ENCODE data around the gene AGFG2. TPM values are rescaled to one million over a fixed set of nuclear protein-coding genes. Genes with fewer than 3 reads are reported as not detected.

AGFG2 gene
- total and polyA plus RNA-seq, 4 donors: 37.2 to 48.8 (median 42.3) TPM

DNA sequence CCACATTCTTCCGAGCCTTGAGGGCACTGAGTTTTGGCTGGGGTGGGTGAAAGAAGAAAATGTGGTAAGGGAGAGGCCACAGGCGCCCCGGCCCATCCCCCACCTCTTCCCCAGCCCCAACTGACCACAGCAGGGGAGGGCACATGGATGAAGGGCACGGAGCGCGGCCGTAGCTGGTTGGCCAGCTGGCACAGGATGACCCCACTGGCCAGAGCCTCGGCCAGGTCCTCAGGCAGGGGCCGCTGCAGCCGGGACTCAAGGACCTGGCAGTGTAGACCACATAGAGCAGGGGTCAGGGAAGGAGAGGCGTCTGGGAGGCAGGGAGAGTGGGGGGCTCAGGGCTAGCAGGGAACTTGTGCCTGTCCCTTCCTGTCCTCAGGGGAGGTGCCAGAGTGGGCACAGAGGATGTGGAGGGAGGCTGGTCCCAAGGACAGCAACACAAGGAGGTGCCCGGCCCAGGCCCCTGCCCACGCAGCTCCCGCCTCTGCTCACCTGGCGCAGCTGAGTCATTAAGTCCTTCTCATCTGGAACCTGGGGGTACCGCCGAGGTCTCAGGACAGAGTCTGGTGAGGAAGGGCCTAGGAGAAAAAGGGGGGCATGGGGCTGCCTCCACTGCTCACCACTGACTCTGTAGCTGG is 36.9 kb downstream of the AGFG2 start:
- WGBS: 79% methylated on average over 17 of the region's 17 CpGs
- TF ChIP-seq JUND (IDR thresholded peaks at IDR 0.05): no peak
- no peak for TF ChIP-seq HNF4A (conservative IDR thresholded peaks at IDR 0.05)
- no peak for TF ChIP-seq RAD21 (IDR thresholded peaks at IDR 0.05)
- TF ChIP-seq EGR1 (IDR thresholded peaks at IDR 0.05; ENCODE audit: low read depth in 2 of 2): no peak
- TF ChIP-seq SP1 (IDR thresholded peaks at IDR 0.05): no peak
- TF ChIP-seq GABPA (IDR thresholded peaks at IDR 0.05 in 1 of 2, conservative IDR thresholded peaks at IDR 0.05 in 1 of 2): no peak
- no peak for TF ChIP-seq YY1 (IDR thresholded peaks at IDR 0.05)
- TF ChIP-seq FOXA1 (IDR thresholded peaks at IDR 0.05): no peak
- TF ChIP-seq NR2F2 (IDR thresholded peaks at IDR 0.05): no peak
- TF ChIP-seq RXRA (IDR thresholded peaks at IDR 0.05): no peak
- TF ChIP-seq, protein P1, sequence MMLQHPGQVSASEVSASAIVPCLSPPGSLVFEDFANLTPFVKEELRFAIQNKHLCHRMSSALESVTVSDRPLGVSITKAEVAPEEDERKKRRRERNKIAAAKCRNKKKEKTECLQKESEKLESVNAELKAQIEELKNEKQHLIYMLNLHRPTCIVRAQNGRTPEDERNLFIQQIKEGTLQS (IDR thresholded peaks at IDR 0.05): no peak
- TF ChIP-seq, protein P2, sequence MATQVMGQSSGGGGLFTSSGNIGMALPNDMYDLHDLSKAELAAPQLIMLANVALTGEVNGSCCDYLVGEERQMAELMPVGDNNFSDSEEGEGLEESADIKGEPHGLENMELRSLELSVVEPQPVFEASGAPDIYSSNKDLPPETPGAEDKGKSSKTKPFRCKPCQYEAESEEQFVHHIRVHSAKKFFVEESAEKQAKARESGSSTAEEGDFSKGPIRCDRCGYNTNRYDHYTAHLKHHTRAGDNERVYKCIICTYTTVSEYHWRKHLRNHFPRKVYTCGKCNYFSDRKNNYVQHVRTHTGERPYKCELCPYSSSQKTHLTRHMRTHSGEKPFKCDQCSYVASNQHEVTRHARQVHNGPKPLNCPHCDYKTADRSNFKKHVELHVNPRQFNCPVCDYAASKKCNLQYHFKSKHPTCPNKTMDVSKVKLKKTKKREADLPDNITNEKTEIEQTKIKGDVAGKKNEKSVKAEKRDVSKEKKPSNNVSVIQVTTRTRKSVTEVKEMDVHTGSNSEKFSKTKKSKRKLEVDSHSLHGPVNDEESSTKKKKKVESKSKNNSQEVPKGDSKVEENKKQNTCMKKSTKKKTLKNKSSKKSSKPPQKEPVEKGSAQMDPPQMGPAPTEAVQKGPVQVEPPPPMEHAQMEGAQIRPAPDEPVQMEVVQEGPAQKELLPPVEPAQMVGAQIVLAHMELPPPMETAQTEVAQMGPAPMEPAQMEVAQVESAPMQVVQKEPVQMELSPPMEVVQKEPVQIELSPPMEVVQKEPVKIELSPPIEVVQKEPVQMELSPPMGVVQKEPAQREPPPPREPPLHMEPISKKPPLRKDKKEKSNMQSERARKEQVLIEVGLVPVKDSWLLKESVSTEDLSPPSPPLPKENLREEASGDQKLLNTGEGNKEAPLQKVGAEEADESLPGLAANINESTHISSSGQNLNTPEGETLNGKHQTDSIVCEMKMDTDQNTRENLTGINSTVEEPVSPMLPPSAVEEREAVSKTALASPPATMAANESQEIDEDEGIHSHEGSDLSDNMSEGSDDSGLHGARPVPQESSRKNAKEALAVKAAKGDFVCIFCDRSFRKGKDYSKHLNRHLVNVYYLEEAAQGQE (IDR thresholded peaks at IDR 0.05): no peak
- no peak for TF ChIP-seq FOXA2 (IDR thresholded peaks at IDR 0.05)
- TF ChIP-seq, protein P3, sequence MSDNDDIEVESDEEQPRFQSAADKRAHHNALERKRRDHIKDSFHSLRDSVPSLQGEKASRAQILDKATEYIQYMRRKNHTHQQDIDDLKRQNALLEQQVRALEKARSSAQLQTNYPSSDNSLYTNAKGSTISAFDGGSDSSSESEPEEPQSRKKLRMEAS (IDR thresholded peaks at IDR 0.05): no peak
- TF ChIP-seq, protein P4, sequence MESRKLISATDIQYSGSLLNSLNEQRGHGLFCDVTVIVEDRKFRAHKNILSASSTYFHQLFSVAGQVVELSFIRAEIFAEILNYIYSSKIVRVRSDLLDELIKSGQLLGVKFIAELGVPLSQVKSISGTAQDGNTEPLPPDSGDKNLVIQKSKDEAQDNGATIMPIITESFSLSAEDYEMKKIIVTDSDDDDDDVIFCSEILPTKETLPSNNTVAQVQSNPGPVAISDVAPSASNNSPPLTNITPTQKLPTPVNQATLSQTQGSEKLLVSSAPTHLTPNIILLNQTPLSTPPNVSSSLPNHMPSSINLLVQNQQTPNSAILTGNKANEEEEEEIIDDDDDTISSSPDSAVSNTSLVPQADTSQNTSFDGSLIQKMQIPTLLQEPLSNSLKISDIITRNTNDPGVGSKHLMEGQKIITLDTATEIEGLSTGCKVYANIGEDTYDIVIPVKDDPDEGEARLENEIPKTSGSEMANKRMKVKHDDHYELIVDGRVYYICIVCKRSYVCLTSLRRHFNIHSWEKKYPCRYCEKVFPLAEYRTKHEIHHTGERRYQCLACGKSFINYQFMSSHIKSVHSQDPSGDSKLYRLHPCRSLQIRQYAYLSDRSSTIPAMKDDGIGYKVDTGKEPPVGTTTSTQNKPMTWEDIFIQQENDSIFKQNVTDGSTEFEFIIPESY (IDR thresholded peaks at IDR 0.05): no peak
- TF ChIP-seq CTCF (IDR thresholded peaks at IDR 0.05; ENCODE audit: low read depth, low read length, missing input control): no peak
- no peak for TF ChIP-seq HNF4G (IDR thresholded peaks at IDR 0.05)
- no peak for TF ChIP-seq TAF1 (conservative IDR thresholded peaks at IDR 0.05)
- Histone ChIP-seq H3K4me3 (ENCODE audit: low read depth in 1 of 3, low read length in 3 of 3) (no peak overlapping the region), H3K27me3 (ENCODE audit: control insufficient read depth in 4 of 4, insufficient read depth in 4 of 4, low read length in 3 of 4) (no peaks in the 10 kb centered on the region), H3K27ac (ENCODE audit: low read depth in 1 of 2, low read length in 2 of 2) (no peak overlapping the region), H3K36me3 (ENCODE audit: control insufficient read depth in 4 of 4, insufficient read depth in 3 of 4, low read depth in 1 of 4, low read length in 3 of 4) (peaks cover 18 to 43% (median 22%) of the 10 kb centered on the region in 4 donors), H3K9ac (ENCODE audit: low read depth in 1 of 2, low read length in 2 of 2) (no peak overlapping the region), H3K9me3 (ENCODE audit: control insufficient read depth in 4 of 4, low read length in 3 of 4) (no peaks in the 10 kb centered on the region), H3K4me1 (ENCODE audit: control insufficient read depth in 4 of 4, insufficient read depth in 4 of 4, low read length in 3 of 4) (peaks cover 2 to 17% (median 9%) of the 10 kb centered on the region in 4 donors)
- no peak for DNase-seq (ENCODE audit: low spot score)

All from liver (tissue), 9 donors.